Neural cell (in vitro differentiated cells): ENCODE results near the gene RAB22A. TPM values are rescaled to one million over a fixed set of nuclear protein-coding genes. Genes with fewer than 3 reads are reported as not detected.
A peak's percentile ranks its signal among the peaks of the same experiment; 100 is the strongest.

ENCODE experiments used
- H2AFZ ChIP-seq: fragments of 200-600, 300-800 bp; sonication (generic), shearing (Covaris generic); 2 replicates; pipeline ENCODE4 v1.6.0; 2014; ENCODE audit warnings: low read depth, mild to moderate bottlenecking, antibody characterized with exemption, low read length, moderate library complexity
- H3F3A ChIP-seq: fragments of 200-600 bp; shearing (Covaris generic); 2 replicates; pipeline ENCODE4 v1.6.1; 2016; ENCODE audit warnings: mild to moderate bottlenecking, moderate library complexity, mixed read lengths, antibody characterized with exemption, low read length; ENCODE audit not compliant: insufficient read depth, poor library complexity, severe bottlenecking
- H3K27ac ChIP-seq: fragments of 200-600, 300-800 bp; sonication (generic), shearing (Covaris generic); 2 replicates; pipeline ENCODE4 v1.5.1; 2014; ENCODE audit warnings: mild to moderate bottlenecking, low read length, moderate library complexity
- H3K27me3 ChIP-seq: fragments of 300-800, 200-600 bp; sonication (generic), shearing (Covaris generic); 2 replicates; pipeline ENCODE4 v1.6.0; 2014; ENCODE audit warnings: mild to moderate bottlenecking, low read depth, low read length, moderate library complexity; ENCODE audit not compliant: insufficient read depth
- H3K36me3 ChIP-seq: fragments of 300-800, 200-600 bp; sonication (generic), shearing (Covaris generic); 2 replicates; pipeline ENCODE4 v1.5.1; 2014; ENCODE audit warnings: mild to moderate bottlenecking, antibody characterized with exemption, low read length, moderate library complexity; ENCODE audit not compliant: insufficient read depth
- H3K4me2 ChIP-seq: fragments of 300-800, 200-600 bp; sonication (generic), shearing (Covaris generic); 2 replicates; pipeline ENCODE4 v1.6.0; 2014; ENCODE audit warnings: mild to moderate bottlenecking, low read length
- H3K4me3 ChIP-seq: fragments of 300-800, 200-600 bp; sonication (generic), shearing (Covaris generic); 2 replicates; pipeline ENCODE4 v1.5.1; 2014; ENCODE audit warnings: mild to moderate bottlenecking, low read length, moderate library complexity
- H3K79me2 ChIP-seq: fragments of 200-600 bp; shearing (Covaris generic); replicated peaks from 2 replicates; pipeline ENCODE4 v1.6.0; 2014; ENCODE audit warnings: mild to moderate bottlenecking, low read length, moderate library complexity; ENCODE audit not compliant: insufficient read depth
- H3K9ac ChIP-seq: fragments of 300-800, 200-600 bp; sonication (generic), shearing (Covaris generic); 2 replicates; pipeline ENCODE4 v1.6.1; 2016; ENCODE audit warnings: mild to moderate bottlenecking, low read length, mixed read lengths
- H3K9me2 ChIP-seq: fragments of 200-600 bp; shearing (Covaris generic); 2 replicates; pipeline ENCODE4 v1.6.1; 2016; ENCODE audit warnings: mild to moderate bottlenecking, low read length, mixed read lengths; ENCODE audit not compliant: insufficient read depth
- H3K9me3 ChIP-seq: fragments of 200-600, 300-800 bp; sonication (generic), shearing (Covaris generic); 2 replicates; pipeline ENCODE4 v1.6.1; 2016; ENCODE audit warnings: mild to moderate bottlenecking, mixed run types, low read length, moderate library complexity, mixed read lengths
- H4K20me1 ChIP-seq: fragments of 200-600 bp; shearing (Covaris generic); 2 replicates; pipeline ENCODE4 v1.6.1; 2016; ENCODE audit warnings: mild to moderate bottlenecking, mixed run types; ENCODE audit not compliant: insufficient read depth
- EP300 ChIP-seq: fragments of 450-650 bp; conservative IDR thresholded peaks from 2 replicates; pipeline ENCODE4 v1.6.1; 2014; ENCODE audit warnings: antibody characterized with exemption, mild to moderate bottlenecking, moderate library complexity; ENCODE audit not compliant: poor library complexity, severe bottlenecking
- EZH2 ChIP-seq: fragments of 200-600, 300-800 bp; shearing (Covaris generic), sonication (generic); IDR thresholded peaks from 2 replicates; pipeline ENCODE4 v1.6.1; 2014; ENCODE audit warnings: antibody characterized with exemption, low read length, borderline replicate concordance, mild to moderate bottlenecking; ENCODE audit not compliant: insufficient read depth, poor library complexity, severe bottlenecking
- MXI1 ChIP-seq: fragments of 450-650 bp; conservative IDR thresholded peaks from 2 replicates; pipeline ENCODE4 v1.6.1; 2014; ENCODE audit warnings: antibody characterized with exemption, mild to moderate bottlenecking; ENCODE audit not compliant: poor library complexity, severe bottlenecking
- POLR2AphosphoS5 ChIP-seq: IDR thresholded peaks from 2 replicates; pipeline ENCODE4 v1.6.1; 2012
- RAD21 ChIP-seq: fragments of 450-650 bp; conservative IDR thresholded peaks from 2 replicates; pipeline ENCODE4 v1.6.1; 2014; ENCODE audit warnings: antibody characterized with exemption, mild to moderate bottlenecking, moderate library complexity
- REST ChIP-seq: IDR thresholded peaks from 2 replicates; pipeline ENCODE4 v1.6.1; 2012; ENCODE audit warnings: borderline replicate concordance
- SMC3 ChIP-seq: fragments of 450-650 bp; conservative IDR thresholded peaks from 2 replicates; pipeline ENCODE4 v1.6.1; 2014; ENCODE audit warnings: antibody characterized with exemption, mild to moderate bottlenecking, moderate library complexity; ENCODE audit not compliant: poor library complexity
- TAF1 ChIP-seq: IDR thresholded peaks from 2 replicates; pipeline ENCODE4 v1.6.1; 2012; ENCODE audit warnings: low read depth
- polyA plus RNA-seq: library from polyadenylated mRNA; depleted of rRNA; stranded (reverse); fragments of >200 nt; gene quantifications from 2 replicates; pipeline ENCODE4 v1.2.3, GENCODE V29; 2014
- TF ChIP-seq, protein P1 (sequence below): fragments of 450-650 bp; IDR thresholded peaks from 2 replicates; pipeline ENCODE4 v1.5.1; 2014; ENCODE audit warnings: antibody characterized with exemption, mild to moderate bottlenecking, moderate library complexity; ENCODE audit not compliant: poor library complexity, severe bottlenecking

The RAB22A gene
- polyA plus RNA-seq, 1 donor from 2014 or later: 15.7 TPM

DNA sequence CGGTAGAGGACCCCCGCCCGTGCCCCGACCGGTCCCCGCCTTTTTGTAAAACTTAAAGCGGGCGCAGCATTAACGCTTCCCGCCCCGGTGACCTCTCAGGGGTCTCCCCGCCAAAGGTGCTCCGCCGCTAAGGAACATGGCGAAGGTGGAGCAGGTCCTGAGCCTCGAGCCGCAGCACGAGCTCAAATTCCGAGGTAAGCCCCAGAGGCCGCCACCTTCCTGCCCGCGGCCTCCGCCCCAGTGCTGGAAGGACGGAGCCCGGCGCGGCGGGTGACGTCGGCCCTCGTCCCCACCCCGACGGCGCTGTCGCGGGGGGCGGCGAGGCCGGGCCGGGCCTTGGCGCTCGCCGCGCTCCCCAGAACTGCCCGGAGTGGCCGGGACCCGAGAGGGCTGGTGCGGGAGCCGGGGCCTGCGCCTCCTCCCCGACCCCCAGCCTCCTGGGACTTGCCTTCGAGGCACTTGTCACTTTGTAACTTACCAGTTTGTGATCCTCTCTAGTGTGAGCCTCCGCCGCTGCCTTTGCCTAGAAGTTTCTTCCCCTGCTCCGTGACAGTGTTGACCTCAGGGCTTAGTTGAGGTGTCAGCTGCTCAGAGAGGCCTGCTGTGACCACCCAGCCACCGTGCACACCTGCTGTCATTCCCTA lies 79.9 kb downstream of the RAB22A start:
- peak; percentile 7 for TF ChIP-seq EP300
- peak; percentile 41 for TF ChIP-seq SMC3
- peak; percentile 29 for TF ChIP-seq RAD21
- no peak for TF ChIP-seq POLR2AphosphoS5
- H3K9me2 ChIP-seq: no peaks in the 10 kb centered on the region
- no peaks in the 10 kb centered on the region for H3K36me3 ChIP-seq
- H3K4me2 ChIP-seq: peak overlapping the region; percentile 84
- H3K79me2 ChIP-seq: peaks cover 48% of the 10 kb centered on the region
- peaks cover 3% of the 10 kb centered on the region for H3F3A ChIP-seq
- peak overlapping the region; percentile 73 for H2AFZ ChIP-seq
- peak overlapping the region; percentile 83 for H3K27ac ChIP-seq
- no peaks in the 10 kb centered on the region for H4K20me1 ChIP-seq
- peak overlapping the region; percentile 91 for H3K9ac ChIP-seq
- no peaks in the 10 kb centered on the region for H3K9me3 ChIP-seq
- peak overlapping the region; percentile 83 for H3K4me3 ChIP-seq
- no peaks in the 10 kb centered on the region for H3K27me3 ChIP-seq

GRCh38 chr20:58389968-58390658 lies 80.6 kb downstream of the RAB22A start:
- H3K9me3 ChIP-seq: no peaks in the 10 kb centered on the region
- H3K27ac ChIP-seq: peak overlapping the region; percentile 83
- peak overlapping the region; percentile 83 for H3K4me3 ChIP-seq
- H3K4me2 ChIP-seq: peak overlapping the region; percentile 84
- H3K9ac ChIP-seq: peak overlapping the region; percentile 91
- peaks cover 53% of the 10 kb centered on the region for H3K79me2 ChIP-seq
- peak overlapping the region; percentile 73 for H2AFZ ChIP-seq
- no peaks in the 10 kb centered on the region for H3K36me3 ChIP-seq
- peaks cover 3% of the 10 kb centered on the region for H3F3A ChIP-seq
- H4K20me1 ChIP-seq: no peaks in the 10 kb centered on the region
- no peak for TF ChIP-seq POLR2AphosphoS5
- no peak for TF ChIP-seq TAF1
- TF ChIP-seq REST: no peak
- TF ChIP-seq RAD21: no peak
- no peak for TF ChIP-seq SMC3
- no peaks in the 10 kb centered on the region for H3K9me2 ChIP-seq
- H3K27me3 ChIP-seq: no peaks in the 10 kb centered on the region

- Histone ChIP-seq H3K27ac (no peak overlapping the region), H3F3A (peaks cover 3% of the 10 kb centered on the region), H3K36me3 (no peaks in the 10 kb centered on the region), H3K4me3 (peak overlapping the region; percentile 83), H3K9ac (no peak overlapping the region), H3K9me2 (no peaks in the 10 kb centered on the region), H4K20me1 (no peaks in the 10 kb centered on the region), H2AFZ (no peak overlapping the region), H3K27me3 (no peaks in the 10 kb centered on the region), H3K79me2 (peaks cover 57% of the 10 kb centered on the region), H3K9me3 (no peaks in the 10 kb centered on the region), H3K4me2 (peak overlapping the region; percentile 84)
- no peak for TF ChIP-seq EP300
- no peak for TF ChIP-seq RAD21
- no peak for TF ChIP-seq REST
- no peak for TF ChIP-seq POLR2AphosphoS5
- no peak for TF ChIP-seq TAF1
- TF ChIP-seq MXI1: no peak
- TF ChIP-seq, protein P1, sequence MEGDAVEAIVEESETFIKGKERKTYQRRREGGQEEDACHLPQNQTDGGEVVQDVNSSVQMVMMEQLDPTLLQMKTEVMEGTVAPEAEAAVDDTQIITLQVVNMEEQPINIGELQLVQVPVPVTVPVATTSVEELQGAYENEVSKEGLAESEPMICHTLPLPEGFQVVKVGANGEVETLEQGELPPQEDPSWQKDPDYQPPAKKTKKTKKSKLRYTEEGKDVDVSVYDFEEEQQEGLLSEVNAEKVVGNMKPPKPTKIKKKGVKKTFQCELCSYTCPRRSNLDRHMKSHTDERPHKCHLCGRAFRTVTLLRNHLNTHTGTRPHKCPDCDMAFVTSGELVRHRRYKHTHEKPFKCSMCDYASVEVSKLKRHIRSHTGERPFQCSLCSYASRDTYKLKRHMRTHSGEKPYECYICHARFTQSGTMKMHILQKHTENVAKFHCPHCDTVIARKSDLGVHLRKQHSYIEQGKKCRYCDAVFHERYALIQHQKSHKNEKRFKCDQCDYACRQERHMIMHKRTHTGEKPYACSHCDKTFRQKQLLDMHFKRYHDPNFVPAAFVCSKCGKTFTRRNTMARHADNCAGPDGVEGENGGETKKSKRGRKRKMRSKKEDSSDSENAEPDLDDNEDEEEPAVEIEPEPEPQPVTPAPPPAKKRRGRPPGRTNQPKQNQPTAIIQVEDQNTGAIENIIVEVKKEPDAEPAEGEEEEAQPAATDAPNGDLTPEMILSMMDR: no peak
- TF ChIP-seq SMC3: no peak
- no peak for TF ChIP-seq EZH2
Observed at GRCh38 chr20:58390659-58391035, 81.1 kb downstream of the RAB22A start.
